ENCODE results near the gene CNNM3.
"Not testable (repeated sequence)": the region's sequence is repeated elsewhere in the genome, so short reads cannot be mapped to it uniquely, and the experiment has no call there.

Gene CNNM3

GRCh38 chr2:96799623-96799935 lies 16.5 kb upstream of the CNNM3 start:
- no peak overlapping the region for H3K9ac ChIP-seq (ENCODE audit: low read depth in 1 of 2, low read length in 2 of 2)
- H3K27me3 ChIP-seq (ENCODE audit: control insufficient read depth in 1 of 2, insufficient read depth in 2 of 2, low read length in 2 of 2): no peaks in the 10 kb centered on the region
- no peak overlapping the region for H3K4me3 ChIP-seq (ENCODE audit: low read depth in 1 of 2, low read length in 2 of 2)
- peaks cover 3 to 4% of the 10 kb centered on the region in 2 donors for H3K4me1 ChIP-seq (ENCODE audit: control insufficient read depth in 1 of 2, insufficient read depth in 2 of 2, low read length in 2 of 2)
- peaks cover 5 to 45% of the 10 kb centered on the region in 2 donors for H3K36me3 ChIP-seq (ENCODE audit: control insufficient read depth in 1 of 2, insufficient read depth in 2 of 2, low read length in 2 of 2)
- no peak overlapping the region for H3K27ac ChIP-seq (ENCODE audit: low read depth, low read length)
- no peaks in the 10 kb centered on the region for H3K9me3 ChIP-seq (ENCODE audit: control insufficient read depth in 1 of 2, low read length in 2 of 2)

GRCh38 chr2:96800061-96801004 lies 15.7 kb upstream of the CNNM3 start:
- no peak overlapping the region for H3K4me3 ChIP-seq (ENCODE audit: low read depth in 1 of 2, low read length in 2 of 2)
- no peak overlapping the region for H3K27ac ChIP-seq (ENCODE audit: low read depth, low read length)
- no peaks in the 10 kb centered on the region for H3K9me3 ChIP-seq (ENCODE audit: control insufficient read depth in 1 of 2, low read length in 2 of 2)
- no peak overlapping the region for H3K9ac ChIP-seq (ENCODE audit: low read depth in 1 of 2, low read length in 2 of 2)
- H3K36me3 ChIP-seq (ENCODE audit: control insufficient read depth in 1 of 2, insufficient read depth in 2 of 2, low read length in 2 of 2): peaks cover 5 to 45% of the 10 kb centered on the region in 2 donors
- H3K27me3 ChIP-seq (ENCODE audit: control insufficient read depth in 1 of 2, insufficient read depth in 2 of 2, low read length in 2 of 2): no peaks in the 10 kb centered on the region
- peaks cover 3 to 4% of the 10 kb centered on the region in 2 donors for H3K4me1 ChIP-seq (ENCODE audit: control insufficient read depth in 1 of 2, insufficient read depth in 2 of 2, low read length in 2 of 2)

GRCh38 chr2:96801005-96801785 lies 14.9 kb upstream of the CNNM3 start:
- H3K27me3 ChIP-seq (ENCODE audit: control insufficient read depth in 1 of 2, insufficient read depth in 2 of 2, low read length in 2 of 2): no peaks in the 10 kb centered on the region
- H3K9me3 ChIP-seq (ENCODE audit: control insufficient read depth in 1 of 2, low read length in 2 of 2): no peaks in the 10 kb centered on the region
- no peak overlapping the region for H3K4me3 ChIP-seq (ENCODE audit: low read depth in 1 of 2, low read length in 2 of 2)
- no peak overlapping the region for H3K9ac ChIP-seq (ENCODE audit: low read depth in 1 of 2, low read length in 2 of 2)
- H3K4me1 ChIP-seq (ENCODE audit: control insufficient read depth in 1 of 2, insufficient read depth in 2 of 2, low read length in 2 of 2): peaks cover 3 to 4% of the 10 kb centered on the region in 2 donors
- peaks cover 5 to 45% of the 10 kb centered on the region in 2 donors for H3K36me3 ChIP-seq (ENCODE audit: control insufficient read depth in 1 of 2, insufficient read depth in 2 of 2, low read length in 2 of 2)
- no peak overlapping the region for H3K27ac ChIP-seq (ENCODE audit: low read depth, low read length)

GRCh38 chr2:96801786-96802595 lies 14.1 kb upstream of the CNNM3 start:
- no peak overlapping the region for H3K9ac ChIP-seq (ENCODE audit: low read depth in 1 of 2, low read length in 2 of 2)
- H3K36me3 ChIP-seq (ENCODE audit: control insufficient read depth in 1 of 2, insufficient read depth in 2 of 2, low read length in 2 of 2): peaks cover 5 to 43% of the 10 kb centered on the region in 2 donors
- peaks cover 3 to 4% of the 10 kb centered on the region in 2 donors for H3K4me1 ChIP-seq (ENCODE audit: control insufficient read depth in 1 of 2, insufficient read depth in 2 of 2, low read length in 2 of 2)
- H3K27ac ChIP-seq (ENCODE audit: low read depth, low read length): no peak overlapping the region
- H3K27me3 ChIP-seq (ENCODE audit: control insufficient read depth in 1 of 2, insufficient read depth in 2 of 2, low read length in 2 of 2): no peaks in the 10 kb centered on the region
- no peaks in the 10 kb centered on the region for H3K9me3 ChIP-seq (ENCODE audit: control insufficient read depth in 1 of 2, low read length in 2 of 2)
- no peak overlapping the region for H3K4me3 ChIP-seq (ENCODE audit: low read depth in 1 of 2, low read length in 2 of 2)

- H3K4me3 ChIP-seq (ENCODE audit: low read depth in 1 of 2, low read length in 2 of 2): no peak overlapping the region
- H3K27me3 ChIP-seq (ENCODE audit: control insufficient read depth in 1 of 2, insufficient read depth in 2 of 2, low read length in 2 of 2): no peaks in the 10 kb centered on the region
- H3K9me3 ChIP-seq (ENCODE audit: control insufficient read depth in 1 of 2, low read length in 2 of 2): no peaks in the 10 kb centered on the region
- H3K9ac ChIP-seq (ENCODE audit: low read depth in 1 of 2, low read length in 2 of 2): no peak overlapping the region
- peaks cover 3 to 4% of the 10 kb centered on the region in 2 donors for H3K4me1 ChIP-seq (ENCODE audit: control insufficient read depth in 1 of 2, insufficient read depth in 2 of 2, low read length in 2 of 2)
- no peak overlapping the region for H3K27ac ChIP-seq (ENCODE audit: low read depth, low read length)
- peaks cover 5 to 37% of the 10 kb centered on the region in 2 donors for H3K36me3 ChIP-seq (ENCODE audit: control insufficient read depth in 1 of 2, insufficient read depth in 2 of 2, low read length in 2 of 2)
These were observed 13.3 kb upstream of the CNNM3 start for GRCh38 chr2:96802721-96803120.

- Histone ChIP-seq H3K4me3 (ENCODE audit: low read depth in 1 of 2, low read length in 2 of 2) (no peak overlapping the region), H3K27ac (ENCODE audit: low read depth, low read length) (no peak overlapping the region), H3K27me3 (ENCODE audit: control insufficient read depth in 1 of 2, insufficient read depth in 2 of 2, low read length in 2 of 2) (no peaks in the 10 kb centered on the region), H3K4me1 (ENCODE audit: control insufficient read depth in 1 of 2, insufficient read depth in 2 of 2, low read length in 2 of 2) (peaks cover 3 to 7% of the 10 kb centered on the region in 2 donors), H3K9ac (ENCODE audit: low read depth in 1 of 2, low read length in 2 of 2) (no peak overlapping the region), H3K36me3 (ENCODE audit: control insufficient read depth in 1 of 2, insufficient read depth in 2 of 2, low read length in 2 of 2) (peaks cover 7 to 29% of the 10 kb centered on the region in 2 donors), H3K9me3 (ENCODE audit: control insufficient read depth in 1 of 2, low read length in 2 of 2) (no peaks in the 10 kb centered on the region)
These were observed 11.1 kb upstream of the CNNM3 start for GRCh38 chr2:96804986-96805385.

GRCh38 chr2:96805946-96806345 lies 10.1 kb upstream of the CNNM3 start:
- H3K9ac ChIP-seq (ENCODE audit: low read depth in 1 of 2, low read length in 2 of 2); H3K4me3 ChIP-seq (ENCODE audit: low read depth in 1 of 2, low read length in 2 of 2); H3K27me3 ChIP-seq (ENCODE audit: control insufficient read depth in 1 of 2, insufficient read depth in 2 of 2, low read length in 2 of 2); H3K27ac ChIP-seq (ENCODE audit: low read depth, low read length); H3K9me3 ChIP-seq (ENCODE audit: control insufficient read depth in 1 of 2, low read length in 2 of 2): not testable (repeated sequence)
- Histone ChIP-seq H3K36me3 (ENCODE audit: control insufficient read depth in 1 of 2, insufficient read depth in 2 of 2, low read length in 2 of 2) (peaks cover 10 to 30% of the 10 kb centered on the region in 2 donors), H3K4me1 (ENCODE audit: control insufficient read depth in 1 of 2, insufficient read depth in 2 of 2, low read length in 2 of 2) (peaks cover 10 to 12% of the 10 kb centered on the region in 2 donors)

- H3K4me1 ChIP-seq (ENCODE audit: control insufficient read depth in 1 of 2, insufficient read depth in 2 of 2, low read length in 2 of 2): peaks cover 15 to 18% of the 10 kb centered on the region in 2 donors
- no peaks in the 10 kb centered on the region for H3K27me3 ChIP-seq (ENCODE audit: control insufficient read depth in 1 of 2, insufficient read depth in 2 of 2, low read length in 2 of 2)
- peak overlapping the region in 1 of 2 donors; percentile 25 for H3K9ac ChIP-seq (ENCODE audit: low read depth in 1 of 2, low read length in 2 of 2)
- H3K27ac ChIP-seq (ENCODE audit: low read depth, low read length): peak overlapping the region; percentile 42
- peaks cover 10 to 26% of the 10 kb centered on the region in 2 donors for H3K36me3 ChIP-seq (ENCODE audit: control insufficient read depth in 1 of 2, insufficient read depth in 2 of 2, low read length in 2 of 2)
- peak overlapping the region in 1 of 2 donors; percentile 29 for H3K4me3 ChIP-seq (ENCODE audit: low read depth in 1 of 2, low read length in 2 of 2)
- no peaks in the 10 kb centered on the region for H3K9me3 ChIP-seq (ENCODE audit: control insufficient read depth in 1 of 2, low read length in 2 of 2)
These were observed 9.5 kb upstream of the CNNM3 start for GRCh38 chr2:96806468-96807126.

GRCh38 chr2:96807127-96807471 lies 9.0 kb upstream of the CNNM3 start:
- Histone ChIP-seq H3K27ac (ENCODE audit: low read depth, low read length) (peak overlapping the region; percentile 42), H3K4me1 (ENCODE audit: control insufficient read depth in 1 of 2, insufficient read depth in 2 of 2, low read length in 2 of 2) (peaks cover 15 to 18% of the 10 kb centered on the region in 2 donors), H3K36me3 (ENCODE audit: control insufficient read depth in 1 of 2, insufficient read depth in 2 of 2, low read length in 2 of 2) (peaks cover 10 to 22% of the 10 kb centered on the region in 2 donors), H3K9me3 (ENCODE audit: control insufficient read depth in 1 of 2, low read length in 2 of 2) (no peaks in the 10 kb centered on the region), H3K4me3 (ENCODE audit: low read depth in 1 of 2, low read length in 2 of 2) (no peak overlapping the region), H3K9ac (ENCODE audit: low read depth in 1 of 2, low read length in 2 of 2) (no peak overlapping the region), H3K27me3 (ENCODE audit: control insufficient read depth in 1 of 2, insufficient read depth in 2 of 2, low read length in 2 of 2) (no peaks in the 10 kb centered on the region)
